Naive thymus-derived CD8-positive, alpha-beta T cell (primary cell): ENCODE measurements around the gene CCDC183. TPM values are rescaled to one million over a fixed set of nuclear protein-coding genes. Genes with fewer than 3 reads are reported as not detected.

Experiments used
- ATAC-seq, 2 donors: fragments of 150-1000 bp; cut with Tn5 transposase in 1 of 2; sonication (Bioruptor Pico), chemical (Tn5 transposase) in 1 of 2; 1 replicate in 1 of 2; 2 replicates in 1 of 2; pipeline ENCODE4 v1.10.0; 2021; ENCODE audit warnings: mild to moderate bottlenecking in 2 of 2, moderate library complexity in 2 of 2
- POLR2A ChIA-PET: fragments of 350-600 bp; sonication (Branson Sonifier 250); formaldehyde crosslinking; loops from one replicate; lab custom pipeline; 2021; ENCODE audit warnings: antibody characterized with exemption; lab: Charles Lee
- DNase-seq, 10 donors: peaks; one replicate each; pipeline versions ENCODE4 v3.0.0 to v3.0.0-alpha.2; 2020 to 2022
- H3K27ac Mint-ChIP-seq, 10 donors: one replicate each; pipeline ENCODE4 v1.8.0; 2020 to 2022; ENCODE audit warnings: mild to moderate bottlenecking in 10 of 10, mixed read lengths in 10 of 10, moderate library complexity in 4 of 10, inconsistent platforms in 1 of 10
- H3K27me3 Mint-ChIP-seq, 5 donors: one replicate each; pipeline ENCODE4 v1.8.0; 2021 to 2022; ENCODE audit warnings: mixed read lengths in 5 of 5
- H3K36me3 Mint-ChIP-seq, 3 donors: one replicate each; pipeline ENCODE4 v1.8.0; 2020 to 2022; ENCODE audit warnings: mixed read lengths in 3 of 3, mild to moderate bottlenecking in 2 of 3, inconsistent platforms in 1 of 3
- H3K4me1 Mint-ChIP-seq, 4 donors: one replicate each; pipeline ENCODE4 v1.8.0; 2021 to 2022; ENCODE audit warnings: mixed read lengths in 4 of 4
- H3K4me3 Mint-ChIP-seq, 10 donors: one replicate each; pipeline ENCODE4 v1.8.0; 2020 to 2022; ENCODE audit warnings: mild to moderate bottlenecking in 10 of 10, mixed read lengths in 10 of 10, moderate library complexity in 6 of 10, inconsistent platforms in 1 of 10
- H3K9me3 Mint-ChIP-seq, 9 donors: one replicate each; pipeline ENCODE4 v1.8.0; 2020 to 2022; ENCODE audit warnings: mixed read lengths in 9 of 9, mild to moderate bottlenecking in 3 of 9, inconsistent platforms in 1 of 9, moderate library complexity in 1 of 9
- polyA plus RNA-seq, 3 donors: library from polyadenylated mRNA; unstranded; fragments of 300-500 nt; fragmentation: Illumina TruSeq; gene quantifications; one replicate each; pipeline ENCODE4 v1.2.3, GENCODE V29; 2021
- total RNA-seq, 8 experiments: library from RNA in 2 of 8; stranded (reverse) in 2 of 8; gene quantifications; one replicate each; pipeline ENCODE4 v1.2.3 and lab custom pipeline; 2021 to 2026

The CCDC183 gene
- total and polyA plus RNA-seq, 5 experiments from 2014 or later, result 0.18 to 2.3 (median 1.4) TPM; not detected in 2

DNA sequence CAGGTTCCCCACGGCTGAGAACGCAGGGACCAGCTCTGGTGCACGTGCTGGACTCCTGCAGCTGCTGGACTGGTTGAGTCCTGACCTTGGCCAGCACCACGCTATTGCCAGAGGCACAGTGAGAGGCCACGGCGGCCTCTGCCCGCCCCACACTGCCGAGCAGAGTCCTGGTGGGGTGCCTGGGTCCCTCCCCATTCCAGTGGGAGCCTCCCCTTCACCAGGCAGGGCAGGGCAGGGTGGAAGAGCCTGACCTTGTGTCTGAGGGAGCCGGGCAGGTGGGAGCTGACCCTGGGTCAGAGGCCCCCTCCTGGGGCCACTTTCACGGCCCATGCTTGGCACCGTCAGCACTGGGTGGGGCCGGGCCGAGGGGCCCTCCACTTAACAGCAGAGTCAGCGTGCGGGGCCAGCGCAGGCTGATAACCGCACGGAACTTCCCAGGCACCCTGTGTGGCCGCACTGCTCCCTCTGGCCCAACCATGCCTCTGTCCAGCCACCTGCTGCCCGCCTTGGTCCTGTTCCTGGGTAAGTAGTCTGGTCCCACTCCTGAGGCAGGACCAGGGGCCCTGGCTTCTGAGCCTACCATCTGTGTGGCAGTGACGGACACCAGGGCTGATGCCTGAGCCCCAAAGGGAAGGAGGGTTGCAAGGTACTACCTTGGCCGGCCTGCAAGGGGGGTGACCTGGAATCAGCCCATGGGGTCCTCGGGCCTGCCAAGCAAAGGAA is 56.0 kb downstream of the CCDC183 start, which contains the start of gene MAMDC4:
TSS of gene MAMDC4 (plus strand) at position 406 of the 723 bp plus-strand sequence. CDS start at position 477, 71 bp downstream.
- peaks cover 0 to 11% (median 0%) of the 10 kb centered on the region in 5 donors for H3K27me3 Mint-ChIP-seq
- no peaks in the 10 kb centered on the region for H3K36me3 Mint-ChIP-seq
- no peaks in the 10 kb centered on the region for H3K9me3 Mint-ChIP-seq
- H3K27ac Mint-ChIP-seq, result peak within 1 kb of the TSS in 1 of 10 donors; percentile 53
- peak within 1 kb of the TSS in 2 of 10 donors; percentile 8 to 86 for H3K4me3 Mint-ChIP-seq
- ATAC-seq, result no peak
- peaks cover 2 to 14% (median 12%) of the 10 kb centered on the region in 4 donors for H3K4me1 Mint-ChIP-seq
- POLR2A ChIA-PET, result no interaction called here
- peak in 1 of 10 donors; percentile 3 for DNase-seq

- no peaks in the 10 kb centered on the region for H3K36me3 Mint-ChIP-seq
- no peak overlapping the region for H3K4me3 Mint-ChIP-seq
- DNase-seq (peak in 2 of 10 donors; percentile 3 to 45), ATAC-seq (no peak)
- no peak overlapping the region for H3K27ac Mint-ChIP-seq
- H3K9me3 Mint-ChIP-seq, result no peaks in the 10 kb centered on the region
- peaks cover 0 to 5% (median 0%) of the 10 kb centered on the region in 5 donors for H3K27me3 Mint-ChIP-seq
- peaks cover 2 to 9% (median 6%) of the 10 kb centered on the region in 4 donors for H3K4me1 Mint-ChIP-seq
- POLR2A ChIA-PET, result interaction anchor here (0.6 to 1.6 kb wide), 2 partner anchors 31 to 55 kb away, joined by 4 to 5 read pairs; no protein-coding TSS in a partner anchor
These were observed 56.8 kb downstream of the CCDC183 start for GRCh38 chr9:136852664-136853595.

DNA sequence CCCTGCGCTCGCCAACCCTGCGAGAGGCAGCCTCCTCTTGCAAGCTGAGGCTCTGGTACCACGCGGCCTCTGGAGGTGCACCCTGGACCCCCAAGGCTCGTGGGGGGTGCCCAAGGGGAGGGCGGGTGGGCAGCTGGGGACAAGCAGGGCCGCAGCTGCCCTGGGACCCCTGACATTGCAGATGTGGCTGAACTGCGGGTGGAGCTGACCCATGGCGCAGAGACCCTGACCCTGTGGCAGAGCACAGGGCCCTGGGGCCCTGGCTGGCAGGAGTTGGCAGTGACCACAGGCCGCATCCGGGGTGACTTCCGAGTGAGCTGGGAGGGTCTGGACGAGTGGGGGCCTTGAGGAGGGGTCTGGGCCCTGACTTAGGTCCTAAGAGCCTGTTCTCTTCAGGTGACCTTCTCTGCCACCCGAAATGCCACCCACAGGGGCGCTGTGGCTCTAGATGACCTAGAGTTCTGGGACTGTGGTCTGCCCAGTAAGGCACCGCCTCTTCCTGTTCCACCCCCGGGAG is 57.5 kb downstream of the CCDC183 start:
- H3K9me3 Mint-ChIP-seq, result no peaks in the 10 kb centered on the region
- peaks cover 0 to 3% (median 0%) of the 10 kb centered on the region in 5 donors for H3K27me3 Mint-ChIP-seq
- peaks cover 0 to 7% (median 3%) of the 10 kb centered on the region in 4 donors for H3K4me1 Mint-ChIP-seq
- ATAC-seq, result no peak
- no peak overlapping the region for H3K27ac Mint-ChIP-seq
- H3K4me3 Mint-ChIP-seq, result no peak overlapping the region
- no peaks in the 10 kb centered on the region for H3K36me3 Mint-ChIP-seq
- POLR2A ChIA-PET, result interaction anchor here (0.6 to 1.6 kb wide), 2 partner anchors 30 to 55 kb away, joined by 4 to 5 read pairs; no protein-coding TSS in a partner anchor
- DNase-seq, result peak in 1 of 10 donors; percentile 61

GRCh38 chr9:136854113-136854841 is 58.1 kb downstream of the CCDC183 start:
- ATAC-seq, result no peak
- Mint-ChIP-seq H3K27ac (no peak overlapping the region), H3K27me3 (no peaks in the 10 kb centered on the region), H3K9me3 (no peaks in the 10 kb centered on the region), H3K4me3 (no peak overlapping the region), H3K4me1 (peaks cover 0 to 4% (median 2%) of the 10 kb centered on the region in 4 donors), H3K36me3 (no peaks in the 10 kb centered on the region)
- POLR2A ChIA-PET, result interaction anchor here (0.6 to 1.6 kb wide), 2 partner anchors 12 to 30 kb away, joined by 4 read pairs; partner anchors contain the start of gene EDF1
- DNase-seq, result peak in 2 of 10 donors; percentile 3 to 54

DNA sequence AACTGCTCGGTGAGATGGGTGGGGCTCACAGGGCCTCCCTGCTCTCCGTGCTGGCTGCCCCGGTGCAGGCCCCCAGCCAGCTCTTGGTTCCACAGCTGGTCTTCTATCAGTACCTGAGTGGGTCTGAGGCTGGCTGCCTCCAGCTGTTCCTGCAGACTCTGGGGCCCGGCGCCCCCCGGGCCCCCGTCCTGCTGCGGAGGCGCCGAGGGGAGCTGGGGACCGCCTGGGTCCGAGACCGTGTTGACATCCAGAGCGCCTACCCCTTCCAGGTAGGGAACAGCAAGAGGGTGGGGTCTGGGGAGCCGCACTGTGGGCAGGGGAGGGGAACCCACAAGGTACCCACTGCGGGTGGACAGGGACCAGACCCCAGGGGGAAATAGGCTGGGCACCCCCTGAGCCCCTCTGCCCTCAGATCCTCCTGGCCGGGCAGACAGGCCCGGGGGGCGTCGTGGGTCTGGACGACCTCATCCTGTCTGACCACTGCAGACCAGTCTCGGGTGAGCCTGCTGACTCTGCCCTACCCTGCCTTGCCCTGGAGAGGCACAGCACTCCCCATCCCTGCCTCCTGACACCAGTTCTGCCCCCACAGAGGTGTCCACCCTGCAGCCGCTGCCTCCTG is 58.8 kb downstream of the CCDC183 start:
- Mint-ChIP-seq H3K4me1 (peaks cover 0 to 2% (median 1%) of the 10 kb centered on the region in 4 donors), H3K36me3 (no peaks in the 10 kb centered on the region), H3K27ac (no peak overlapping the region), H3K9me3 (no peaks in the 10 kb centered on the region), H3K27me3 (no peaks in the 10 kb centered on the region), H3K4me3 (no peak overlapping the region)
- POLR2A ChIA-PET, result interaction anchor here (0.6 to 1.6 kb wide), 2 partner anchors 11 to 29 kb away, joined by 4 read pairs; partner anchors contain the start of gene EDF1
- DNase-seq (peak in 1 of 10 donors; percentile 53), ATAC-seq (no peak)

- H3K27ac Mint-ChIP-seq, result no peak overlapping the region
- peak in 1 of 10 donors; percentile 60 for DNase-seq
These were observed 59.4 kb downstream of the CCDC183 start for GRCh38 chr9:136855461-136856078.

GRCh38 chr9:136856079-136856476 is 59.9 kb downstream of the CCDC183 start:
- Mint-ChIP-seq H3K4me3 (no peak overlapping the region), H3K9me3 (no peaks in the 10 kb centered on the region), H3K27me3 (no peaks in the 10 kb centered on the region), H3K4me1 (peaks cover 0 to 1% (median 0%) of the 10 kb centered on the region in 4 donors), H3K27ac (no peak overlapping the region), H3K36me3 (peaks cover 0 to 2% (median 0%) of the 10 kb centered on the region in 3 donors)
- POLR2A ChIA-PET, result interaction anchor here (1.9 kb wide), 1 partner anchor 8 kb away, joined by 4 read pairs; no protein-coding TSS in a partner anchor
- ATAC-seq, result no peak
- peak in 2 of 10 donors; percentile 17 to 53 for DNase-seq

More at GRCh38 chr9:136855461-136856078, 59.4 kb downstream of the CCDC183 start:
- Mint-ChIP-seq H3K9me3 (no peaks in the 10 kb centered on the region), H3K4me1 (peaks cover 0 to 1% (median 0%) of the 10 kb centered on the region in 4 donors), H3K27me3 (no peaks in the 10 kb centered on the region), H3K36me3 (peaks cover 0 to 2% (median 0%) of the 10 kb centered on the region in 3 donors), H3K4me3 (no peak overlapping the region)
- no peak for ATAC-seq
- POLR2A ChIA-PET, result interaction anchor here (1.9 kb wide), 1 partner anchor 7 kb away, joined by 4 read pairs; no protein-coding TSS in a partner anchor

GRCh38 chr9:136856541-136857141 is 60.5 kb downstream of the CCDC183 start:
- Mint-ChIP-seq H3K4me1 (peaks cover 0 to 1% (median 0%) of the 10 kb centered on the region in 4 donors), H3K4me3 (no peak overlapping the region), H3K27ac (no peak overlapping the region), H3K27me3 (no peaks in the 10 kb centered on the region), H3K36me3 (peaks cover 0 to 3% (median 0%) of the 10 kb centered on the region in 3 donors), H3K9me3 (no peaks in the 10 kb centered on the region)
- POLR2A ChIA-PET, result interaction anchor here (1.9 kb wide), 1 partner anchor 8 kb away, joined by 4 read pairs; no protein-coding TSS in a partner anchor
- peak in 1 of 10 donors; percentile 57 for DNase-seq
- ATAC-seq, result no peak

DNA sequence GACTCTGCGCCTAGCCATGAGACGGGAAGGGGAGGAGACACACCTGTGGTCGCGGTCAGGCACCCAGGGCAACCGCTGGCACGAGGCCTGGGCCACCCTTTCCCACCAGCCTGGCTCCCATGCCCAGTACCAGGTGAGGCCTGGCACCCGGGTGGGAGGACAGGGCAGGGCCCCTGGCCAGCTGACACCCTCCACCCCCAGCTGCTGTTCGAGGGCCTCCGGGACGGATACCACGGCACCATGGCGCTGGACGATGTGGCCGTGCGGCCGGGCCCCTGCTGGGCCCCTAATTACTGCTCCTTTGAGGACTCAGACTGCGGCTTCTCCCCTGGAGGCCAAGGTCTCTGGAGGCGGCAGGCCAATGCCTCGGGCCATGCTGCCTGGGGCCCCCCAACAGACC is 61.0 kb downstream of the CCDC183 start:
- H3K27me3 Mint-ChIP-seq, result no peaks in the 10 kb centered on the region
- H3K9me3 Mint-ChIP-seq, result no peaks in the 10 kb centered on the region
- peak in 1 of 10 donors; percentile 15 for DNase-seq
- H3K4me3 Mint-ChIP-seq, result no peak overlapping the region
- POLR2A ChIA-PET, result interaction anchor here (0.6 to 1.9 kb wide), 2 partner anchors 9 to 16 kb away, joined by 4 read pairs; no protein-coding TSS in a partner anchor
- H3K36me3 Mint-ChIP-seq, result peaks cover 0 to 6% (median 0%) of the 10 kb centered on the region in 3 donors
- no peak for ATAC-seq
- H3K27ac Mint-ChIP-seq, result no peak overlapping the region
- peaks cover 0 to 1% (median under 1%) of the 10 kb centered on the region in 4 donors for H3K4me1 Mint-ChIP-seq
